Pulmonary artery endothelial cell (primary cell): ENCODE results near the gene OOSP4A. TPM values are rescaled to one million over a fixed set of nuclear protein-coding genes. Genes with fewer than 3 reads are reported as not detected.

Experiments used
- DNase-seq: peaks from one replicate; pipeline ENCODE4 v3.0.0-alpha.2; 2011; ENCODE audit warnings: low read depth, low spot score
- total RNA-seq: library from RNA; depleted of rRNA; stranded (reverse); fragments of >200 nt; gene quantifications from 2 replicates; pipeline ENCODE4 v1.2.3, GENCODE V29; 2014

OOSP4A gene
- total RNA-seq = not detected in 2 replicates

- DNase-seq = no peak
Observed at GRCh38 chr11:59963733-59964132, at the start of gene OOSP4A. Gene OOSP4A (plus strand): TSS chr11:59964033. CDS start chr11:59964033, 0 bp downstream.

DNA sequence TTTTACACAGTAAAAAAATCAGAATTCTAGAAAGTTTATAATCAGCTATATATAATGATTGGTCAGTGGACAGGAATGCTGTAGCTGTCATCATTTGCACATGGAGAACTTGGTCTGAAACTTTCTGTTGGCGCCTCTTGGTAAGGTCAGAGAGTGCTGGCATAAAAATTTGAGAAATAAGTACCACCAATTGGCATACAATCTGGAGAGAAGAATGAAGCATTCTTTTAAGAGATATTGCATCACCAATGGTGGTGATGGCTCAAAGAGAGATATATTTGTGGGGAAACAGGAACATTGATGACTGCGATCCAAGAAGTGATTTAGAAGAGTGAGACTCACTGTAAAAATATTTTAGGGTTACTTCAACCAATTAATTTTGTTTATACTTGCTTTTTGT, 45.4 kb upstream of the OOSP4A start:
- DNase-seq = no peak

DNA sequence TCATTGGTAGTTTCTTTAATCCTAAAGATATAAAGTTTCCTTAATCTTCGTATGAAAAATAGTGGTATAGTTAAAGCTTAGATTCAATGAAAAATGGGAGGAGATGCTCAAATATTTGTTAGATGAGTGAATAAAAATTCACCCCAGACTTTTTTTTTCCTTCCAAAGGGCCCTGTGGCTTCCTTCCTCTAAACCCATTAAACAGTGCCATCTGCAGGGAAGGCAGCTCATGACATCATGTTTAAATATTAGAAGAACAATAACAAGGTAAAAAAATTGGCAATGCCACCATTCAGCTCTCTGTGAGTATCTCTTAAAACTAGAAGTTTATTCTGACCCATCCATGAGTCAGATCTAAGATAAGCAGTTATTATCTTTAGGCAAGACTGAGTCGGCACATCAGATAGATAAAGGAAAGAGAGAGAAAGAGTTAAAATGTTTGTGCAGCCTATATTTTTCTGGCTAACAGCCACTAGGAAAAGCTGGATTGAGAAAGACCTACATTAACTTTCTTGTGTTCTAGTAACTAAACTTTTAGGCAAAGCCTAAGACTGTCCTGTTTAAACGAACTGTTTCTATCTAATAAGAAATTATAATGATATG, 44.7 kb upstream of the OOSP4A start:
- DNase-seq = no peak

GRCh38 chr11:59923813-59924212, 40.0 kb upstream of the OOSP4A start:
- no peak for DNase-seq

GRCh38 chr11:59931688-59932087, 32.1 kb upstream of the OOSP4A start:
- no peak for DNase-seq

DNA sequence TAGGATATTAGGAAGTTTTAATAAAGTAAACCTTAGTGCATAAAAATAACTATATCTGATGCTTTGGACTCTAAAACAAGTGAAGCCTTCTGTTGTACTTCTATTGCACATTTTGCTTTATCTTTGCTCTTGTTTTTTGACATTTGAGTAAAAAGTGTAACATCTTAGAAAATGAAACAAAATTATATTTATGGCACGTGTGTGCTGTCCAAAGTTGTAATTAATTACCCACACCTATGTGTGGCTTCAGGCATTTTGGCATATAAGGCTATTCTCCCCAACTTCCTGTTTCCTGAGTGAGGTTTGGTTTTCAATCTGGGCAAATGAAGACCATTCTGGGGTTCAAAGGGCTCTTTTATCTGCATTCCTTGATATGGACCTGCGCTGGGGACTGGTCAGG, 25.7 kb upstream of the OOSP4A start, which contains the start of gene OOSP1:
TSS of gene OOSP1 (plus strand) at position 301 of the 400 bp plus-strand sequence. CDS start at position 324, 23 bp downstream.
- DNase-seq = no peak

DNA sequence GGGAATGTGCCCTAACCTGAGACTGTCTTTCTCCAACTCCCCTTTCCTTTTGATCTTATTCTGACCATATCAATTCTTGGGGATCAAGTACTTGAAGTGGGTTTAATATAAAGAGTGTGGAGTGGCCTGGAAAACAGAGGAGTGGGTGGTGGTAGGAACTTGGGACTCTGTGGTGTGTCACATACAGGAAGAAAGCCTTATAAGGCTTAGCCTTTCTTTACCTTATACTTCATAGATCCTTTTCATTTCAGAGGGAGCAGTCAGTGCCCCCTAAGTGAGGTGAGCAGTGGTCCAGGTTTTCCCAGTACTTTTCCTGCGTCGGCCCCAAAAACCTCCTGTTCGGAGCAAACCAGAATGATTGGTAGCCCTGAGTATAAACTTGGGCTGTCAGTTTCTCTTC, 25.1 kb upstream of the OOSP4A start:
- no peak for DNase-seq

- no peak for DNase-seq
Observed at GRCh38 chr11:59939482-59939881, 24.4 kb upstream of the OOSP4A start.

GRCh38 chr11:59941091-59941490, 22.7 kb upstream of the OOSP4A start:
- no peak for DNase-seq

- no peak for DNase-seq
Observed at GRCh38 chr11:59943997-59944714, 19.7 kb upstream of the OOSP4A start.

GRCh38 chr11:59944720-59945119, 19.1 kb upstream of the OOSP4A start:
- no peak for DNase-seq

GRCh38 chr11:59953463-59954218, 10.2 kb upstream of the OOSP4A start:
- DNase-seq = no peak

GRCh38 chr11:59954219-59954847, 9.5 kb upstream of the OOSP4A start:
- DNase-seq = no peak

DNA sequence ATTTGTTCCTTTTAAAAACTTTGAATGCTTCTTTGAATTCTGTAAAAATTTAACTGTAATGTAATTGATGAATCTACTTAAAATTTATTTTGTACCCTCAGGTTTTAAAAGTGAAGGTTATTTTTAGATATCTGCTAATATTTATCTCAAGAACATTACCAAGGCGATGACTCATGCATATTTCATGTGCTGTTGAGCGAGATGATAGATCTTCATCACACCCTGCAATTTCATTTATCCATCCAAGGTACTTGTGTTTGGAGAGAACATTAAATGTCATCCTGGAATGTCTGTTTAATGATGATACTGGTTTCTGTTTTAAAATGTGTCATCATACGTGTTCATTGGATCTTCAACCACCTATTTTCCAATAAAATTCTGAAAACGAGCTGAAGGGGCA, 6.7 kb upstream of the OOSP4A start:
- no peak for DNase-seq

GRCh38 chr11:59960502-59961381, 3.1 kb upstream of the OOSP4A start:
- no peak for DNase-seq

DNA sequence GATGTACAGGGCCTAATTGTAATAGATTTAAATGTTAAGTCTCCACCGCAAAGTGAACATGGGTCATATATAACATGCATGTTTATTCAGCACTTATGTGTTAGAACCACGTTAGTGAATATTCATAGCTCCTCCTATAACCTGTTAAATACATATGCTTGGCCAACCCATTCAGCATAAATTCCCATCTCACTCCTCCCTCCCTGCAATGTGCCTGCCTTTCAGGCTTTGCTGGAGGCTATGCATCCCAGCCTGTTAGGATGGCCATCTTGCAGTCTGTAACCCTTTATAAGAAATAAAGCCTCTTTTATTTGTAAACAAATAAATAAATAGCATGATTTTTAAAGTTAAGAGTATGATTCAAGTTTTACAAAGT, 1.7 kb upstream of the OOSP4A start:
- no peak for DNase-seq

GRCh38 chr11:59965424-59965823, 1.6 kb downstream of the OOSP4A start:
- no peak for DNase-seq

DNA sequence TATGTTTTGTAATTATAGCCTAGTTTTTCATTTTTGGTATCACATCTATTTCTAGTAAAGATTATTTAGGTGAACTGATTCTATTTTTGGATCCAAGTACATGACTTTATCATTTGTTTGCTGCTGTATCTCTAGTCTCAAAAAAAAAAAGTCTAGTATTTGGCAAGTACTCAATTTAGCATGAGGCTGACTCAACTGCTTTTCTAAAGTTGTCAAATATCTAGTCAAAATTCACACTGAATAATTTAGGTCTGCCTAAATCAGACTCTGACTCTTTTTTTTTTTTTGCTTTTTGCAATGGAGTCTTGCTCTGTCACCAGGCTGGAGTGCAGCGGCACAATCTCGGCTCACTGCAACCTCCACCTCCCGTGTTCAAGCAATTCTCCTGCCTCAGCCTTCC, 2.4 kb downstream of the OOSP4A start:
- no peak for DNase-seq

GRCh38 chr11:59967677-59968394, 4.0 kb downstream of the OOSP4A start:
- no peak for DNase-seq

GRCh38 chr11:59968395-59968783, 4.6 kb downstream of the OOSP4A start:
- DNase-seq = no peak
